ENCODE results near the gene CDK17. TPM values are rescaled to one million over a fixed set of nuclear protein-coding genes. Genes with fewer than 3 reads are reported as not detected.

Gene CDK17
- total and polyA plus RNA-seq, 9 of the 15 experiments (the other 6 are each of a cell fraction or from before 2014, with no cell fraction given), result 4.8 to 39.3 (median 21.6) TPM

GRCh38 chr12:96354326-96354725 is 45.9 kb downstream of the CDK17 start (continued):
- no peak for TF ChIP-seq RREB1 (CRISPR knock-in tag; IDR thresholded peaks at IDR 0.05)

GRCh38 chr12:96352161-96352835 is 47.9 kb downstream of the CDK17 start:
- DNase-seq (ENCODE audit: extremely low read depth in 1 of 4, low spot score in 3 of 4) (no peak), ATAC-seq (peak; percentile 50), FAIRE-seq (no peak)
- Histone ChIP-seq H3K9ac (ENCODE audit: insufficient read depth in 1 of 2, low read depth in 2 of 2, low read length in 2 of 2) (no peak overlapping the region), H3K27me3 (ENCODE audit: control insufficient read depth in 2 of 2, insufficient read depth in 2 of 2, low read length in 2 of 2) (no peaks in the 10 kb centered on the region), H3K9me3 (replicated peaks; ENCODE audit: control insufficient read depth, insufficient read depth, low read depth, low read length) (no peaks in the 10 kb centered on the region), H3K79me2 (ENCODE audit: control insufficient read depth, insufficient read depth, low read length) (peaks cover 96% of the 10 kb centered on the region), H3K27ac (ENCODE audit: extremely low read depth, low read depth, low read length) (no peak overlapping the region), H3K4me2 (ENCODE audit: insufficient read depth, low read length) (no peak overlapping the region), H2AFZ (ENCODE audit: low read depth, low read length) (no peak overlapping the region), H4K20me1 (replicated peaks; ENCODE audit: control insufficient read depth, insufficient read depth, low read length) (peaks cover 10% of the 10 kb centered on the region; the same call in 1 of the 2 replicates), H3K4me1 (replicated peaks in 1 of 2; ENCODE audit: control insufficient read depth in 2 of 2, insufficient read depth in 2 of 2, low read length in 2 of 2) (no peaks in the 10 kb centered on the region; a peak in 2 of 5 replicates), H3K9me1 (ENCODE audit: control insufficient read depth, insufficient read depth, low read length) (no peaks in the 10 kb centered on the region), H3K36me3 (ENCODE audit: control insufficient read depth, insufficient read depth, low read length) (no peaks in the 10 kb centered on the region), H3K4me3 (no peak overlapping the region)
- no peak for TF ChIP-seq SAP30 (IDR thresholded peaks at IDR 0.05; ENCODE audit: borderline replicate concordance, insufficient read depth, low read depth, low read length, poor library complexity, severe bottlenecking)
- TF ChIP-seq HMBOX1 (IDR thresholded peaks at IDR 0.05), result 0 out of 2 replicates have a peak, but pooled peaks have one; percentile 29
- WGBS (ENCODE audit: insufficient coverage, low coverage, missing lambda C conversion rate), result 51% methylated on average over 3 of the region's 3 CpGs
- in situ Hi-C loops (cut with MboI), result no loop called here
- BruUV-seq (replicated peaks), result no TSS peak
- POLR2A ChIA-PET, result interaction anchor here (0.9 to 2.1 kb wide), 3 partner anchors 9 to 19 kb away, joined by 4 to 12 read pairs (median 4); no protein-coding TSS in a partner anchor
- CTCF ChIA-PET (ENCODE audit: low intra/inter-chr PET ratio), result no interaction called here
- intact Hi-C loops (cut with micrococcal nuclease), result no loop called here

All from K562 (cell line).